Right lobe of liver (tissue), 4 donors: Measurements from ENCODE around the gene OR5V1.

Source experiments
- POLR2A ChIP-seq: fragments of 450-650 bp; IDR thresholded peaks from one replicate; pipeline ENCODE4 v1.6.1; 2017; ENCODE audit warnings: antibody characterized with exemption, mild to moderate bottlenecking
- TF ChIP-seq, protein P1 (sequence below), 4 donors: fragments of 200-600 bp in 3 of 4; fragments of 450-650 bp in 1 of 4; IDR thresholded peaks; one replicate each; pipeline versions ENCODE4 v1.5.1 to v1.8.0; 2016 to 2022; ENCODE audit warnings: antibody characterized with exemption in 4 of 4, mild to moderate bottlenecking in 2 of 4
- donor health status: DM: no; HTN: no; CAD: no.
- donor health status: DM: no; HTN: no; CAD: no.
- donor health status: DM: no; HTN: yes; CAD: no.

DNA sequence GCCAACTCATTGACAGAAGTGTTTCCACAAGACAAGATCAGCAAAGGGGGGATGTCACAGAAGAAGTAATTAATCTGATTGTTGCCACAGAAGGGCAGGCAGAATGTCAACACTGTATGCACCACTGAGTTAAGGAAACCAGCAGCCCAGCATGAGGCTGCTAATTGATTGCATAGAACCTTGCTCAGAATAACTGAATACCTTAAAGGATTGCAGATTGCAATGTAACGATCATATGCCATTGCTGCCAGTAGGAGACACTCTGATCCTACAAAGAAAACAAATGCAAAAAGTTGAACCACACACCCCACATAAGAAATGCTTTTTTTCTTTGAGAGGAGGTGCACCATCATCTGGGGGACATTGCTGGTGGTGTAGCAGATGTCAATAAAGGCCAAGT, 13.1 kb downstream of the OR5V1 start:
- TF ChIP-seq, protein P1, sequence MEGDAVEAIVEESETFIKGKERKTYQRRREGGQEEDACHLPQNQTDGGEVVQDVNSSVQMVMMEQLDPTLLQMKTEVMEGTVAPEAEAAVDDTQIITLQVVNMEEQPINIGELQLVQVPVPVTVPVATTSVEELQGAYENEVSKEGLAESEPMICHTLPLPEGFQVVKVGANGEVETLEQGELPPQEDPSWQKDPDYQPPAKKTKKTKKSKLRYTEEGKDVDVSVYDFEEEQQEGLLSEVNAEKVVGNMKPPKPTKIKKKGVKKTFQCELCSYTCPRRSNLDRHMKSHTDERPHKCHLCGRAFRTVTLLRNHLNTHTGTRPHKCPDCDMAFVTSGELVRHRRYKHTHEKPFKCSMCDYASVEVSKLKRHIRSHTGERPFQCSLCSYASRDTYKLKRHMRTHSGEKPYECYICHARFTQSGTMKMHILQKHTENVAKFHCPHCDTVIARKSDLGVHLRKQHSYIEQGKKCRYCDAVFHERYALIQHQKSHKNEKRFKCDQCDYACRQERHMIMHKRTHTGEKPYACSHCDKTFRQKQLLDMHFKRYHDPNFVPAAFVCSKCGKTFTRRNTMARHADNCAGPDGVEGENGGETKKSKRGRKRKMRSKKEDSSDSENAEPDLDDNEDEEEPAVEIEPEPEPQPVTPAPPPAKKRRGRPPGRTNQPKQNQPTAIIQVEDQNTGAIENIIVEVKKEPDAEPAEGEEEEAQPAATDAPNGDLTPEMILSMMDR (IDR thresholded peaks at IDR 0.05): no peak
- TF ChIP-seq POLR2A: no peak
